Stimulated activated CD4-positive, alpha-beta T cell treated with anti-CD3 and anti-CD28 coated beads, Interleukin-2, amount 100 ng/mL, for 4 hours (primary cell): Measurements from ENCODE around the gene CCDC32.

Experiments used
- DNase-seq: peaks from one replicate; pipeline ENCODE4 v3.0.0-alpha.2; 2020; ENCODE audit warnings: low read depth

The CCDC32 gene

DNA sequence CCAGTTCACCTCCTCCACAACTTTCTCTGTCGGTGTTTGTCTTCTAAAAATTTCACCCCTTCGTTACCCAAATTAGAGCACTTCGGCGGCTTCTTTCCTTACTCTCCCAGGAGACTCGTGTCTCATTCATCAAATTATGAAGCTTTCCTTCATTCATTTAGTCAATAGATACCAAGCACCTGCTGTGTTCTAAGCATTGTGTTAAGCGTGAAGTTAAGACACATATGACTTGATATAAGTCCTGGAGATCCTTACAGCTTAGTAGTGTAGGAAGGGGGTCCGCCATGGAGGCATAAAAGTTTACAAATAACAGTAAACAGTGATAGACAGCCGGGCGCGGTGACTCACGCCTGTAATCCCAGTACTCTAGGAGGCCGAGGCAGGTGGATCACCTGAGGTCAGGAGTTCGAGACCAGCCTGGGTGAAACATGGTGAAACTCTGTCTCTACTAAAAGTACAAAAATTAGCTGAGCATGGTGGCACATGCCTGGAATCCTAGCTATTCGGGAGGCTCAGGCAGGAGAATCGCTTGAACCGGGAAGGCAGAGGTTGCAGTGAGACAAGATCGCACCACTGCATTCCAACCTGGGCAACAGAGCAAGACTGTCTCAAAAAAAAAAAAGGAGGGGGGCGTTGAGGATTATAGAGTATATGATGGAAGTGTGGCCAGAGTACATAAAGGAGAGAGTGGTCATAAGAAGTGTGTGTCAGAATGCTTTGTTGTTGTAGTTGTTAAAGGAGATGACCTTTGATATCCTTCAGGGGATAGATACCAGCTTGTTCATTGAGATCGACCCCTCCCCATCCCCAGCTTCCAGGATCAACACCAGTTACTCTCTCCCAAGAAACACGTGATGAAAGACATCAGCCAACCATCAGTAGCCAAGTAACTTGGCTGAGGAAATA is 744 bp upstream of the CCDC32 start:
- no peak for DNase-seq

DNA sequence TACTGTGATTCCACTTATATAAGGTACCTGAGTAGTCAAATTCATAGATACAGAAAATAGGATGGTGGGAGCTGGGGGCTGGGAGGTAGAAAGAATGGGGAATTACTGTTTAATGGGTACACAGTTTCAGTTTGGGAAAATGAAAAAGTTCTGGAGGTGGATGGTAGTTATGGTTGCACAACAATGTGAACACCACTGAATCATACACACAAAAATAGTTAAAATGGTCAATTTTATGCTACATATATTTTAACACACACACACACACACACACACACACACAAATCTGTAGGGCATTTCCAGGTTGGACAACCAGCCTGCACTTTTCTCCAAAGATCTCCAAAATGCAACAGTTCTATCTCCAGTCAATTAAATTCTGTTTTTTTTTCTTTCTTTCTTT is 1.4 kb downstream of the CCDC32 start:
- no peak for DNase-seq

DNA sequence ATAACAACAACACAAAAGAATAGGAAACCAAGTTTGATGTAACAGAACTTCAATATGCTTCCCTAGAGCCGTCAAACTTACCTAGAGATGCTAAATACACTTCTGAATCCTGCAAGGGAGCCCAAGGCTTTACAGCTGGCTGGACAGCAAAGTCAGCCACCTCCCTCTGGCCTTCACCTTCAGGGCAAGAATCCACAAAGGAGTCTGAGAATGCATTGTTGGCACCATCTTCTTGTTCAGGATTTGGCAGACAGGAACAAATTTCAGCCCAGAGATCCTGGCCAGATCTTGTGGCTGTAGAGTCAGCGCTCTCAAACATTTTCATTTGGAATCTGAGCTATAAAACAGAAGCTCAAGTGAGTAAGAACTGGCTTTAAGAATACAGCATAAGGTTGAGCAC is 2.2 kb downstream of the CCDC32 start:
- no peak for DNase-seq

DNA sequence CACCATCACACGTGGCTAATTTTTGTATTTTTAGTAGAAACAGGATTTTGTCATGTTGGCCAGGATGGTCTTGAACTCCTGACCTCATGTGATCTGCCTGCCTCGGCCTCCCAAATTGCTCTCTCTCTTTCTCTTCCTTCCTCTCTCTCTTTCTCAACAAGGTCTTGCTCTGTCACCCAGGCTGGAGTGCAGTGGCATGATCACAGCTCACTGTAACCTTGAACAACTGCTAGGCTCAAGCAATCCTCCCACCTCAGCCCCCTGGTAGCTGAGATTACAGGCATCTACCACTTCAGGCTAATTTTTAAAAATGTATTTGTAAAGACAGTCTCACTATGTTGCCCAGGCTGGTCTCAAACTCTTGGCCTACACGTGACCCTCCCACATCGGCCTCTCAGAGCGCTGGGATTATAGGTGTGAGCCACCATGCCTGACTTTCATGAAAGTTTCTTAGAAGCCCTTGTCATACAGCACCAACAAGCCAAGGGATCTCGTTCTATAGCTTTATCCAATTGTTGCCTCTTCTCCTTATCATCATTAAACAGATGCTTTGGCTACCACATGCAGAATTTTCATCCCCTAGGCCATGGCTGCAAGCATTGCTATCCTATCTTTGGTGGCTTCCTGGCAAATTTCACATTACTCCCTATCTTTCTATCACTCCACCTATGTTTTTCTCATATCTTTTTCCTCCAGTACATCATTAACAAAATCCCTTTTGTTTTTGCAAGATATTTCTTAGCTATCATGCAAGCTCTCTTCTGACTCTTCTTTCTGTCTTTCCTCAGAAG is 5.7 kb downstream of the CCDC32 start:
- DNase-seq, result no peak

DNA sequence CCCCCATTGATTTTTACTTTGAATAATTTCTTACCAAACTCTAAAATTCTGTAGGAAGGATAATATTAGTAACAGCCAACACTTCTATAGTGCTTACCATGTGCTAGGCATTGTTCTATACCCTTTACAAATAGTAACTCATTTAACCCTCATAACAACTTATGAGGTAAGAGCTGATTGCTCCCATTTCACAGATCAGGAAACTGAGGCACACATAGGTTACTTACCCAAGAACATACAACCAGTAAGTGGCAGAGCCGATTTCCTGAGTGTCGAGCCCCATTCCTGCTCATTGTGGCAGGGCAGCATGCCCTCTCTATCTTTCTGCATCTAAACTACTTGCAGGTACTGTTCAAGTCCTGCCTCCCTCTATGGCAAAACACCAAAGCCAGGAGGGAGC is 9.0 kb downstream of the CCDC32 start:
- DNase-seq, result no peak

DNA sequence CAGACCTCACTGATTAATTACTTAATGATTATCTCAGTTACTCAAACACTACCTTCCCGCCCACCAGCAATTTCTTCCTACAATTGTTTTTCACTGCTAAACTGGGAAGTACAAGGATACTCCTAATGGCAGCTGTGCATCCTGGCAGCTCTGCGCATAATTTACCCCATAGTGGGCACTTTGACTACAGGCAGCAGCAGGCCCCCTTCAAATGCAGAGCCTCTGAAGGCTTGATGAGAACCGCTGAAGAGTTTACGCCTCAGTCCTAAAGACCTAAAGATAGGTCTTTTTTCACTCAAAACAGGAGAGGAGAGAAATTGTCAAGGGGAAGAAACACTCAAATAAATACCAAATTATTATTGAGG is 10.7 kb downstream of the CCDC32 start:
- no peak for DNase-seq

DNA sequence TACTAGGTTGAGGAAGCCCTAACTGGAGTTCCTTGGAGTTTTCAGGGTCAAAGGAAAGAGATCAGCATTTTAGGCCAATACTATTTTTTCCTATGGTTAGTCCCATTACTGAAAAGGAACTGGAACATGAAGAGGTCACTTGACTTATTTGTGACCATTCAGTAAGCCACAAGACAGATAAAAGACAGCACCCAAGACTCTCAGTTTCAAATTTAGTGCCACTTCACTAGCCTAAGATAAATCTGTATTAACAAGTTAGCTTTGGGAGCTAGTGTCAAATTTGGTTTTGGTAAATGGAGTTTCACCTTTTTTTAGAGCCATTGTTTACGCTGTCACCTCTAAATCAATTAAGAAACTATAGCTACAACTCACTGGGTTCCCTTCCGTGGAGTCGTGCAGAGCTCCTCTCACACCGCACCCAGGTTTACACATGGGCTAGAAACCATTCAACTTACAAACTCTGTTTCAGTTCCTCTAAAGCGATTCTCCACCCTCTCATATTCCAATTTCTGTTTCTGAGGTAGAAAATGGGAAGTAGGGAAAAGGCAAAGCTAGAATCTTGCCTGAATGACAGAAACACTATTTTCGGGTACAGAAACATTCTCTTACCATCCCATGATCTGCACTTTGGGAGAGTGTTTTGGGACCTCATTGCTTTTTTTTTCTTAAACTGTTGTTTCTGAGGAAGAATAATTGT is 14.4 kb downstream of the CCDC32 start:
- no peak for DNase-seq

DNA sequence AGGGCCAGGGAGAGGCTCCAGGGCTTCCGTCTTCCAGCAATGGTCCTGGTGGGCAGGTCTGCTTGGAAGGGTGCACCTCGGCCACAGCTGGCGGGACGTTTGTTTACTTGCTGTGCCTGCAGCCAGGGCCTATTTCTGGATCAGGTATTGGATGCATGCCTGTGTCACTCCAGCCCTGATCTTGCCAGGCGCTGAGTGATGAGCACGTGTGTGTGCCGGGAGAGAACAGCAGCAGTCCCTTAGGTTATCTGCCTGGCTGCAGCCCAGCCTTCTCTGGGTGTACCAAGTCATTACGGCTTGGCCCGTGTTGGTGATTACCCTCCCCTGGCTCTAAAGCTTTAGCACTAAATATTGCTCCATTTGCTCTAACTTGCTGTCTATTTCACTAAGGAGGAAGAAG is 14.9 kb downstream of the CCDC32 start:
- DNase-seq, result no peak

DNA sequence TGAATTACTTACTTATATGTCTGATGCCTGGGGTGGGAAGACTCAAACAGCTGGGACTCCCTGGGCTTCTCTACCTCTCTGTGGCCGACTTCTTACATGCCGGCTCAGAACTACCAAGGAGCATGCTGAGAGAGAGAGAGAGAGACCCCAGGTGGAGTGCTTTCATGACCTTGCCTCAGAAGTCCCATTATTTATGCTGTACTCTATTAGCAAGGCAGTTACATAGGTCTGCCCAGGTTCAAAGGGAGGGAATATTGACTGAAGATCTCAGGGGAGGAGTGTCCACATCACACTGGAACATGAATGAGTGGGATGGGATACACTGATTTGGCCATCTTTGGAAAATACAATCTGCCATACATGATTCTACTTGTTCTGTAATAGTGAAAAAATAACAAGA is 16.2 kb downstream of the CCDC32 start:
- no peak for DNase-seq

DNA sequence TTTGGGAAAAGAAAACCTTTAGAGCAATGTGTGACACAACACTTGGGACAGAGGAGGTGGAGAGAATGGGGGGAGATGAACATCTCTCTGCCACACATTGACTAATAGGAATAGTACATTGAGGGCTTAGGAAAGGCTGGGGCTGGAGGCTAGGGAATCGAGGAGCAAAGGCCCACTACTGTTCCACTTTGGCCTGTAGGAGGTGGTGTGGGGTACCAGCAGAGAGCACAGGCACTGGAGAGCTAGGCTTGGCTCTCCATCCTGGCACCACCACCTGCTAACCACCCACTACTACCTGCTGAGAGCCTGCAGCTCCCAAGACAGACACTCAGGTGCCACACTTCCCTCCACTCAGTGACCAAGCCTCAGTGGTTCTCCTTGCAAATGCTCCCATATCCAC is 19.4 kb downstream of the CCDC32 start:
- no peak for DNase-seq

DNA sequence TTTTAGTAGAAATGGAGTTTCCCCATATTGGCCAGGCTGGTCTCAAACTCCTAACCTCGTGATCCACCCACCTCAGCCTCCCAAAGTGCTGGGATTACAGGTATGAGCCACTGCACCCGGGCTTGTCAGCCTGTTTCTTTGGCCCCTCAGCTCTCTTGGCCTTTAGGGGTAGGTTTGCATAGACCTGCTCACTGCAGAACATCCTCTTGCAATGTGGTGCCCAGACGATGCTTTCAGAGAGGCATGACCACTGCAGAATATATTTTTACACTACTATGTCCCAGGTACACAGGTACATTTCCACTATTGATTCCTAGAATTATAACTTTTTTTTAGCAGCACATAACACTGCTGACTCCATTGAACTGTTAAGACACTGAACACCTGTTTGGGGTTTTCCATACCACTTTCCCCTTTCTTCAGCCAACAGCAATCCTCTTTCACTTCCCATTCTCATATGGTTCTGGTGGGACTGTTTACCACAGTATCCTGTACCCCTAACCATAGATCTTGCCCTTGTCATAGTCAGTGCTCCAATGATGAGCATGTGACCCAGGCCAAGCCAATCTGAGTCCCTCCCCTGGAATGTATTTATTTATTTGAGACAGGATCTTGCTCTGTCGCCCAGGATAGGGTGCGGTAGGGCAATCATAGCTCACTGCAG is 21.1 kb downstream of the CCDC32 start:
- no peak for DNase-seq

DNA sequence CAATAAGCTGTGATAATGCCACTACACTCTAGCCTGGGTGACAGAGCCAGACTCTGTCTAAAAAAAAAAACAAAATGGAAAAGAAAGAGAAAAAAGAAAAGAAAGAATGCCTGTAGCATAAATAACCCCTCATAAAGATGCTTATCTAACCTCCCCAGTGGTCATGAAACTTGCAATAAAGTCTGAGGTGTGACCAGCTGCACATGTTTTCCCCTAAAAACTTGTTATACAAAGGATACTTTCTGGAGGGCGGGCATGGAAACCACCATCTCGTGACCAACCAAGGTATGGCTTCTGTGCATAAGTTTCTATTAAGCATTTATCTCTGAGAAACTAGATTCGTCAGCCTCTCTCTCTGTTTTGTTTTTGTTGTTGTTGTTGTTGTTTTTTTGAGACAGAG is 21.8 kb downstream of the CCDC32 start:
- DNase-seq, result no peak

DNA sequence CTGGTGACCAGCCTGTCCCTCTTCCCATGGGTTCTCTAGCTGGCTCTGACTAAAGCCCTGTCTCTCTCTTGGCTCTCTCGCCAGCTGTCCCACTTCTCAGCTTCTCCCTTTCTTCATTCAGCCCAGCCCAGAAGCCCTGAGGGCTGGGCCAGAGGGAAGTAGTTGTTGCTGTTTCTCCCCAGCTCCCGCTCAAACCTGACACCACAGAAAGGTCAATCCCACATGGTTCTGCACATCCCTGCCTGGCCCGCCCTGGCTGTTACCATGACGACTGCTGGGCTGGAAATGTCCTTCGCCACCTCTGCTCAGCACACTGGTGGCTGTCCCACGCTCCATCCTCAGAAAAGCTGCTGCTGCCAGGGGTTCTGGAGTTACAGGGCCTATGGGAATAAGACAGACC is 25.9 kb downstream of the CCDC32 start:
- DNase-seq, result no peak

DNA sequence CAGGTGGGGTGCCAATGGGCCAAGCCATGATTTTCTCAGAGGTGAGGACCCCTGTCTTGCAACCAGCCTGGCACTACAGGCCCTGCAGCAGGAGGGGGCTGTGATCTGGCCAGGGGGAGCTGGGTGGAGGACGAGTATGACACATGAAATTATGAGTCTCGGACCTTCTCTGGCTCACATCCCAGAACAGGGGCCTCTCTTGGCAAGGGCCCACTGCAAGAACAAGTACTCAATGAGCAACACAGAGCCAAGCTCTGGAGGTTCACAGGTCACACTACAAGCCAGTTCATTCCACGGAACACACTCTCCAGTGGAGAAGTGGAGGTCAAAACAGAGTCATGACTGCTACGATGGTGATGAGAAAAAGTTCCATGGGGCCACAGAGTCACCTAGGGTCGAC is 28.3 kb downstream of the CCDC32 start:
- DNase-seq, result no peak

DNA sequence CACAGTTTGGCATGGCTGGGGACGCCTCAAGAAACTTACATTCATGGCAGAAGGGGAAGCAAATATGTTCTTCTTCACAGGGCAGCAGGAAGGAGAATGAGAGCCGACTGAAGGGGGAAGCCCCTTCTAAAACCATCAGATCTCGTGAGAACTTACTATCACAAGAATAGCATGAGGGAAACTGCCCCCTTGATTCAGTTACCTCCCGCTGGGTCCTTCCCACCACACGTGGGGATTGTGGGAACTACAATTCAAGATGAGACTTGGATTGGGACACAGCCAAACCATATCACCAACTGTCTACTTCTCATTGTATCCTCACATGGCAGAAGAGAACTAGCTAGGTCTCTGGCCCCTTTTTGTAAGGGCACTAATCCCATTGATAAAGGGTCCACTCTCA is 30.5 kb downstream of the CCDC32 start:
- no peak for DNase-seq

DNA sequence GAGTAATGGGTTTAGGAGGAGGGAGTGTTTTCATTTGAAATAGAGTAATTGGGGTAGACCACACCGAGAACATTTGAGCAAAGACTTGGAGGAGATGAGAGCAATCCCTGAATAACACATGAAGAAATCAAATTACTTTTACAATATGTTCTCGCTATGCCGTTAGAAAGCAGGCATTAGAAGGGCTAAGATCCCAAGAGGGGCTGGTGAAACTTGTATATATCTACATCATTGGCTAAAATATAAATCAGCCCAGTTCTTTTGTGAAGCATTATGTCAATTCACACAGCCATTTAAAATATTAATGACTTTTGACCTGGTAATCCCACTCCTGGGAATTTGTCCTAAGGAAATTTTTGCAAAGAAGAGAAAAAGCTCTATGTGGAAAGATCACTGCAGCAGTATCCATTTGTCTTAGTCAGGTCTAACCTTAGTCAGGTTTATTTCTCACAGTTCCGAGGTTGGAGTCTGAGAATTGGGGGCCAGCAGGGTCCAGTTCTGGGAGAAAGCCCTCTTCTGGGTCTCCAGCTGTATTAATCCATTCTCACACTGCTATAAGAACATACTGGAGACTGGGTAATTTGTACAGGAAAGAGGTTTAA is 31.0 kb downstream of the CCDC32 start:
- DNase-seq, result no peak

DNA sequence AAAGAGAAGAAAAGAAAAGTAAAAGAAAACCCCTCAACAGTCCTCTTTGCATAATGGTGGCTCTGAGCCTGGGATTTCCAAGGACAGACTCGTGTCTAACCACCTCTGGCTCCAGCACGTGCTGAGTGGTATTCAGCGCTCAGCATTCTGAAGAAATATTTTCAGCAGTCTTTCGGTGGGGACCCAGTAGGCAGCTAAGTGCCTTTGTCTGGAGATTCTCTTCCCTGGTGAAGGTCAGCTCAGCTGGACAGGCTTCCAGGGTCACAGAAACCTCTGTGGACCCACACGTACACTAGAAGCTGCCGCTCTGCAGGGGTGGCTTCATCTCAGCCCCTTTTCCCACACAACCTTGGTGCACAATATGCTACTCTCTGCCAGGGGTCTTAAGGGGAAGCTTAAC is 36.0 kb downstream of the CCDC32 start:
- DNase-seq, result no peak

DNA sequence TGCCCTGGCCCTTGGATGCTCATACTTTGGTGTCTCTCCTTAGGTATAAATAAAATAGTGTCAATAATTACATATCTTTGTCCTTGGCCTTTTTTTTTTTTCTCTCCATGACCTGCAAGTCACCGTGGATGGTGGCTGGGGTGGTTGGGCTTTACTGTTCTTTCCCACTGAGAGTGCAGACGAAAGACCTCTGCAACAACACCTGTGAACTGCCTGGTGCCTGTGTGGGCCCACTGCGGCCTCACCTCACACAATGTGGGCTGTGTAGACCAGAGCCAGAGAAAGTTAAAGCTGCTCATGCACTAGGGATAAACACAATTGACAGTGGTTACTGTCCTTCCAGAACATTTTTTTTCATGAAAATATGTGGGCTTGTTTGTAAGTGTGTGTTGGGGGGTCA is 39.0 kb downstream of the CCDC32 start:
- DNase-seq, result no peak

DNA sequence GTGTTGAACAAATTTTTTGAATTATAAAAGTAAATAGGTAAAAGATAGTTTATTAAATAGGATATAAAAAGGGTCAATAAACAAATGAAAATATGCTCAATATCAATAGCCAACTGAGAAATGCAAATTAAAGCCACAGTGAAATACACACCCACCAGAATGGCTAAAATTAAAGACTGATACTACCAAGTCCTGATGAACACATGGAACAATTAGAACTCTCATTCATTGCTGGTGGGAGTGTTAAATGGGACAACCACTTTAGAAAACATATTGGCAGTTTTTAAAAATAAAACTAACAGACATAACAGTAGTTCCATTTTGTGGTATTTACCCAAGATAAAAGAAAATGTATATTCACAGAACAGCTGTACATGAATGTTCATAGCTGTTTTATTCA is 41.2 kb downstream of the CCDC32 start:
- no peak for DNase-seq

DNA sequence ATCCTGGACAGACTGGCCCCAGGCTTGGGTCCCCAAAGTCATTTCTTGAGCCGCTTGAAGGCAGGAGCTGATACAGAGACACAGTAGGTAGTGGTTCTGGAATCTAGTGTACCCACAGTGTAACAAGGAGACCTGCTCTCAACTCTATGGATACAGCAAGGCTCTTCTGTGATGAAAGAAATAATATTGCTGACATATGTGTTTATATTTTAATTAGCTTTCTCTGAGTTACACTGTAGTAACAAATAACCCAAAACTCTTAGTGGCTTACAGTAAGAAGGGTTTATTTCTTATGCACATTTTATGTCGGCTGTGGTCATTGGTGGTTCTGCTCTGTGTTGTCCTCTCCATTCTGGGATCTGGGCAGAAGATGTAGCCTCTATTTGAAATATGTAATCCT is 48.5 kb downstream of the CCDC32 start:
- DNase-seq, result no peak

DNA sequence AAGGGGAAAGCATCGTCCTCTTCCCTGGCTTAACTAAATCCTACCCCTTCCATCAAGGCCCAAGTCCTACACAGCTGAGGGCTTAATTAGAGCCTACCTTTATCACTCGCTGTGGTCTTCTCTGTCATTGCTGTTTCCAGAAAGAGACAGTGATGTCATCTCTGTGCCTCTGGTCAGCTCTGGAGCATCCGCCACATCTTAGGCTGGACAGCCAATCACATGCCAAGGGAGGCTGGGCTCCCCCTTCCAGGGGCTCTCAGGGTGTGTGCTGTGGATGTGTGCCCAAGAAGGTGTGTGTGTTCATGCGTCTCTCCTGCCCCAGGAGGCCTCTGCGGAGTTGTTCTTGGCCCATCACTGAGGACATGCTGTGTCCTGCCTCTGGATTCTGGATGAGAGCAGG is 51.2 kb downstream of the CCDC32 start:
- DNase-seq, result no peak

DNA sequence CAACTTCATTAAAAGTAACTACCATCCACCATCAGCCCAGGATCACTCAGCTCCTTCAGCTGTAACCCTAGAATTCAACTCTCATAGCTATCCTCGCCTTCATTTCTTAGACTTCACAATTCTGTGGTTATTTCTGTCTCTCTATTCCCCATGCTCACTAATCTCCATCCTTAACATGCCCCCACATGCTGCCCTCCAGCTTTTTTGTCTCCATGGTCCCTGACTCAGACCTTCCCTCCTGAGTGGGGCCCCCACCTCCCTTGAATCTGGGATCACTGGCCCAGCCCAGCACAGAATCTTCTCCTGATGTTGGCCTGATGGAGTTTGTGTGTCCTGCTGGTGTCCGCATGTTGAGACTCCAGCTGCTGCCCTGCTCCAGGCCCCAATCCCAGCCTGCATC is 52.4 kb downstream of the CCDC32 start:
- no peak for DNase-seq
